GM13977 (cell line): Measurements from ENCODE around the gene KDM4C.
"Not testable (repeated sequence)": the region's sequence is repeated elsewhere in the genome, so short reads cannot be mapped to it uniquely, and the experiment has no call there.

Source experiments
- DNase-seq: peaks from one replicate; pipeline ENCODE4 v3.0.0; 2012; ENCODE audit warnings: low spot score
- in situ Hi-C: fragments of 300-500 bp; cut with MboI; formaldehyde crosslinking; loops from one replicate; pipeline ENCODE4 v1.12.0; 2022; ENCODE audit warnings: low sequenced_read_pairs, low pct_unique_long_range_greater_than_20kb, mixed read lengths, inconsistent platforms; ENCODE audit not compliant: unreplicated experiment
- TF ChIP-seq, protein P1 (sequence below): IDR thresholded peaks from 2 replicates; pipeline ENCODE4 v1.5.1; 2012; ENCODE audit warnings: mild to moderate bottlenecking, control low read depth; ENCODE audit not compliant: insufficient read depth; ENCODE audit errors: extremely low read depth, missing control alignments

Gene KDM4C

DNA sequence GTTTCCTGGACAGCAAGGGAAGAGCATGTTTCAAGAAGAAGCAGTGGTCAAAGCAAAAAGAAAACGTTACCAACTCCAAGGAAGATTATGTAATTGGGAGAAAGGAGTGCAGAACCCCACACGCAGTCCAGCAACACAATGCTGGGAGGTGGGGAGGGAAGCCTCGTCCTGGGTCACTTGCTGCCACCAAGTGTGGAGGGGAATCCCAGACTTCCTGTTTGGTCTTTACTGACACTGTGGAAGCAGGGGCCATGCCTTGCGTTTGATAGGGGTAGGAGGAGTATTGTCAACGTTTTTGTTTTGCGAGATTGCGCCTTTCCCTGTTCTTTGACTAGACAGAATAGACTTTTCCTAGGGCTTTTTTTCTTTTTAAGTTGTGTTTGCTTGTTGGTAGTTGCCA lies 421.0 kb downstream of the KDM4C start:
- TF ChIP-seq, protein P1, sequence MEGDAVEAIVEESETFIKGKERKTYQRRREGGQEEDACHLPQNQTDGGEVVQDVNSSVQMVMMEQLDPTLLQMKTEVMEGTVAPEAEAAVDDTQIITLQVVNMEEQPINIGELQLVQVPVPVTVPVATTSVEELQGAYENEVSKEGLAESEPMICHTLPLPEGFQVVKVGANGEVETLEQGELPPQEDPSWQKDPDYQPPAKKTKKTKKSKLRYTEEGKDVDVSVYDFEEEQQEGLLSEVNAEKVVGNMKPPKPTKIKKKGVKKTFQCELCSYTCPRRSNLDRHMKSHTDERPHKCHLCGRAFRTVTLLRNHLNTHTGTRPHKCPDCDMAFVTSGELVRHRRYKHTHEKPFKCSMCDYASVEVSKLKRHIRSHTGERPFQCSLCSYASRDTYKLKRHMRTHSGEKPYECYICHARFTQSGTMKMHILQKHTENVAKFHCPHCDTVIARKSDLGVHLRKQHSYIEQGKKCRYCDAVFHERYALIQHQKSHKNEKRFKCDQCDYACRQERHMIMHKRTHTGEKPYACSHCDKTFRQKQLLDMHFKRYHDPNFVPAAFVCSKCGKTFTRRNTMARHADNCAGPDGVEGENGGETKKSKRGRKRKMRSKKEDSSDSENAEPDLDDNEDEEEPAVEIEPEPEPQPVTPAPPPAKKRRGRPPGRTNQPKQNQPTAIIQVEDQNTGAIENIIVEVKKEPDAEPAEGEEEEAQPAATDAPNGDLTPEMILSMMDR, result no peak
- no peak for DNase-seq
- in situ Hi-C loops, result no loop called here

DNA sequence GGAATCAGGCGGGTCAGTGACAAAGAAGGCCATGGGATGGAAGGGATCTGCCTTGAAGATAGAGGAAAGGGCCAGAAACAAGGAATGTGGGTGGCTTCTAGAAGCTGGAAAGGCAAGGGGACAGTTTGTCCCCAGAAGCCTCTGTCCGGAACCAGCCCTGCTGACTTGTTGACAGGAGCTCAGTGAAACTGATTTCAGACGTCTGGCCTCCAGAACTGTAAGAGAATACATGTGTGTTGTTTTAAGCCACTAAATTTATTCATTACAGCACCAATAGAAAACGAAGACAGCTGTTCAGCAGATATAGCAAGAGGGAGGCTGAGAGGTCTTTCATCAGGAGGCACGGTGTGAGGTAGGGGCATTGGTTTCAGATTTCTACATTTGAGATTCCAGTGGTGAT lies 422.5 kb downstream of the KDM4C start:
- TF ChIP-seq, protein P1, result no peak
- in situ Hi-C loops, result no loop called here
- no peak for DNase-seq

DNA sequence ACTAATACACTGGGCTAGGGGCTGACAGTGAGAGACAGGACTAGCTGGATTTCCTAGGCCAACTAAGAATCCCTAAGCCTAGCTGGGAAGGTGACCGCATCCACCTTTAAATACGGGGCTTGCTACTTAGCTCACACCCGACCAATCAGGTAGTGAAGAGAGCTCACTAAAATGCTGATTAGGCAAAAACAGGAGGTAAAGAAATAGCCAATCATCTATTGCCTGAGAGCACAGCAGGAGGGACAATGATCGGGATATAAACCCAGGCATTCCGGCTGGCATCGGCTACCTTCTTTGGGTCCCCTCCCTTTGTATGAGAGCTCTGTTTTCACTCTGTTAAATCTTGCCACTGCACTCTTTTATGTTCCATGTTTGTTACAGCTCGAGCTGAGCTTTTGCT lies 425.4 kb downstream of the KDM4C start:
- DNase-seq, in situ Hi-C loops: not testable (repeated sequence)

DNA sequence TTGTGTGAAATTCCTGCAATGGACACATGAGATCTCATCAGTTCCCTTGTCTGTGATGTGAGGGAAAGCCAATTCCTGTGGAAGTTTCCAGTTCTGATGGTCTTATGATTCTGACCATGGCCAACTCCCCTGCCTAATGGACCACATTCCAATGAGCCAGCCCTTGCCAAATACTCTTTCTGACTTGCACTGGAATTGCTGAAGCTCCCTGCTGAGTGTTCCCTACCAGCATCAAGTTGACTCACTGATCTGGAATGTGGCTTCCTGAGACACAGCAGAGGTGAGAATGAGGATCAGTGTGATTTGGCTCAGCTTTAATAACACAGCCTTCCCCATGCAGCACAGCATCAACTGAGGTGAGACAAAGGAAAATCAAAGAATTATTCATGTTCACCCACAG lies 427.8 kb downstream of the KDM4C start:
- no peak for DNase-seq
- TF ChIP-seq, protein P1, result no peak
- in situ Hi-C loops, result no loop called here

DNA sequence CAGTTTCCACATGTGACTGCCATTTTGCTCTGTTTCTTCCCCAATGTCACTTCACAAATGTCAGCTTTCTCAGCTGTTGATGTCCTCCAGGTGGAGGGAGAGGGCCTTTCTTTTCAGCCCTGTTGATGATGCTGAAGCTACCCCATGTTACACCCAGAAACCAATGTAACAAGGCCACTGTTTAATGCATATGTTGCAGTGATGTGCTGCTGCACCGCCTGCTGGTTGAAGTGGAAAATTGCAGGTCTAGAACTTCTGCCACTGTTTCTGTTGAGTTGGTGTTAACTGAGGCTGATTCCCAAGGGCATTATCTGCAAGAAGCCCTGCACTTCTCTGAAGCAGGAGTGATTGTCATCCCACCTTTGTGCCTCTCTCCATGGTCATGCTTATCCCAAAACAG lies 428.4 kb downstream of the KDM4C start:
- no peak for DNase-seq
- TF ChIP-seq, protein P1, result peak; percentile 50
- in situ Hi-C loops, result no loop called here

DNA sequence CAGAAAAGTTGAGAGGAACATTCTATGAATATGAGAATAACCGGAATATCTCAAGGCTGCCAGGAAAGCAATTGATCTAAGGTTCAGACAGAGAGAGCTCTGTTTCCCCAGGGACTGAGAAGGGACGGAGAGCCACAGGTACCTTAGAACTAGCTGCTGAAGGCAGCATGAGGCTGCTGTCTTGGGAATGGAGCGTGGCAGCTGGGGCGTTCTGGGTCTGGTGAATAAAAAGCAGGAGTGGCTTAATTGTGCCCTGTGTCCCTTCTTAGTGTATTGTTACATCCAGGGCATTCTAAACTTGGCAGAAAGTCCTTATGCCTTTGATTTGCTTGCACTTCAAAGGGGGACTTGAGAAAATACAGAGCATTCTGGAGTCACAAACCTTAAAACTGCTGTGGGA lies 434.5 kb downstream of the KDM4C start:
- in situ Hi-C loops, result no loop called here
- DNase-seq, result no peak
- TF ChIP-seq, protein P1, result no peak

DNA sequence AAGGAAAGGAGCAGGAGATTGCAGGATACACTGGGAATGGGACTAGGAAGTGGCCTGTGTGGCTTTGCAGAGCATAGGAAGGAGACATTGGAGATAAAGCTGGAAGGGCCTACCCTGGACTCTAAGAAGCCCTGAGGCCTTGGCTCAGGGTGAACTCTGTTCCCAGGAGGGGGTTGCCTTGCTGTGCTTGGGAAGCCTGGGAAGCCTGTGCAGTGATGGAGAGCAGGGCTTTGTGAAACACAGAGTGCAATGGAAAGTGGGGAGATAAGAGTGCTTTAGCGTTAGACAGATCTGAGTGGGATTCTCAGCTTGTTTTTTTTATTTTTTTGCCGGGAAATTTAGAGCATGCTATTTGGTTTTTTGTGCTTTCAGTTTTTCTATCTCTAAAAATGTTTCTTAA lies 437.8 kb downstream of the KDM4C start:
- no peak for DNase-seq
- in situ Hi-C loops, result no loop called here
- TF ChIP-seq, protein P1, result no peak

DNA sequence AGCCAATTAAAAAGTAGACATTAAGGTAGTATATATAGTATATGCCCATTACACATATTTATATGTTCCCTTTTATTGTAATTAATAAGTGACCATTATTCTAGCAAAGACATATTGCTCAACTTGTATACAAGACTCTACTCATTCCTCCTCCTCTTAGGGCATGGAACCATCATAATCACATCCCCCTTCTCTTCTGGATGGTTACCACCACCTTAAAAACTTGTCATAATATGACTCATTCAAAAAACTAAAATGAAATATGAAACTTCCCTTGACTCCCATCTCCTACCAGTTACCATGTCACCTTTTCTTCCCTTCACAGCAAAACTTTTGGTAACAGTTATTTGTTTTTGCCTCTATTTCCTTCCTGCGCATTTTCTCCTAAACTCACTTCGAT lies 438.7 kb downstream of the KDM4C start:
- no peak for DNase-seq
- in situ Hi-C loops, result no loop called here
- TF ChIP-seq, protein P1, result no peak
